Naive thymus-derived CD8-positive, alpha-beta T cell (primary cell): ENCODE measurements around the gene PRR23B. TPM values are rescaled to one million over a fixed set of nuclear protein-coding genes. Genes with fewer than 3 reads are reported as not detected.
"Not testable (repeated sequence)": the region's sequence is repeated elsewhere in the genome, so short reads cannot be mapped to it uniquely, and the experiment has no call there.

Source experiments
- ATAC-seq, 2 donors: fragments of 150-1000 bp; cut with Tn5 transposase in 1 of 2; sonication (Bioruptor Pico), chemical (Tn5 transposase) in 1 of 2; 1 replicate in 1 of 2; 2 replicates in 1 of 2; pipeline ENCODE4 v1.10.0; 2021; ENCODE audit warnings: mild to moderate bottlenecking in 2 of 2, moderate library complexity in 2 of 2
- POLR2A ChIA-PET: fragments of 350-600 bp; sonication (Branson Sonifier 250); formaldehyde crosslinking; loops from one replicate; lab custom pipeline; 2021; ENCODE audit warnings: antibody characterized with exemption; lab: Charles Lee
- DNase-seq, 10 donors: peaks; one replicate each; pipeline versions ENCODE4 v3.0.0 to v3.0.0-alpha.2; 2020 to 2022
- H3K27ac Mint-ChIP-seq, 10 donors: one replicate each; pipeline ENCODE4 v1.8.0; 2020 to 2022; ENCODE audit warnings: mild to moderate bottlenecking in 10 of 10, mixed read lengths in 10 of 10, moderate library complexity in 4 of 10, inconsistent platforms in 1 of 10
- H3K27me3 Mint-ChIP-seq, 5 donors: one replicate each; pipeline ENCODE4 v1.8.0; 2021 to 2022; ENCODE audit warnings: mixed read lengths in 5 of 5
- H3K36me3 Mint-ChIP-seq, 3 donors: one replicate each; pipeline ENCODE4 v1.8.0; 2020 to 2022; ENCODE audit warnings: mixed read lengths in 3 of 3, mild to moderate bottlenecking in 2 of 3, inconsistent platforms in 1 of 3
- H3K4me1 Mint-ChIP-seq, 4 donors: one replicate each; pipeline ENCODE4 v1.8.0; 2021 to 2022; ENCODE audit warnings: mixed read lengths in 4 of 4
- H3K4me3 Mint-ChIP-seq, 10 donors: one replicate each; pipeline ENCODE4 v1.8.0; 2020 to 2022; ENCODE audit warnings: mild to moderate bottlenecking in 10 of 10, mixed read lengths in 10 of 10, moderate library complexity in 6 of 10, inconsistent platforms in 1 of 10
- H3K9me3 Mint-ChIP-seq, 9 donors: one replicate each; pipeline ENCODE4 v1.8.0; 2020 to 2022; ENCODE audit warnings: mixed read lengths in 9 of 9, mild to moderate bottlenecking in 3 of 9, inconsistent platforms in 1 of 9, moderate library complexity in 1 of 9
- polyA plus RNA-seq, 3 donors: library from polyadenylated mRNA; unstranded; fragments of 300-500 nt; fragmentation: Illumina TruSeq; gene quantifications; one replicate each; pipeline ENCODE4 v1.2.3, GENCODE V29; 2021
- total RNA-seq, 8 experiments: library from RNA in 2 of 8; stranded (reverse) in 2 of 8; gene quantifications; one replicate each; pipeline ENCODE4 v1.2.3 and lab custom pipeline; 2021 to 2026

Gene PRR23B
- total RNA-seq, result not detected
- polyA plus RNA-seq, result not detected
- total RNA-seq (lab: John Stamatoyannopoulos, UW), result 0 to 0.26 (median 0) reads per million in 6 experiments

DNA sequence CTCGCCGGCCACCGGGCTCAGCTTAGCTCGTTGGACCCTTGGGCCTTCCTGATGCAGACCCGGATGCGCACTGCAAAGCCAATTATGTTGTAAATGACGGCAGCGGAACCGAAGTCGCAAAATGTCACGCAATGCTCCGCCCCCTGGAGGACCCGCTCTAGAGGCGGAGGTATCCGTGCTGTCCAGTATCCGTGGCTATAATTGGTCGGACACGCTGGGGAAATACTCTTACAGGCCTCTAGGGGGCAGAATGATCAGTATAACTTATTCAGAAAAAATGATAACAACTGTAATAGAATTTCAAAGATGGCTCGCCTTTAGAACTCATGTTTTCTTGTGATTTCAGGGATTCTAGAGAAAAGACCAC lies at the start of gene PRR23B:
TSS of gene PRR23B (minus strand) at position 59 of the 367 bp plus-strand sequence. CDS start 265 bp downstream, outside the sequence.
- no peaks in the 10 kb centered on the region for H3K4me1 Mint-ChIP-seq
- H3K27ac Mint-ChIP-seq, result no peak within 1 kb of the TSS
- POLR2A ChIA-PET, result no interaction called here
- no peak for DNase-seq
- H3K36me3 Mint-ChIP-seq, result peaks cover 0 to 6% (median 6%) of the 10 kb centered on the region in 3 donors
- peaks cover 0 to 22% (median 7%) of the 10 kb centered on the region in 9 donors for H3K9me3 Mint-ChIP-seq
- peaks cover 2 to 15% (median 6%) of the 10 kb centered on the region in 5 donors for H3K27me3 Mint-ChIP-seq
- H3K4me3 Mint-ChIP-seq, result no peak within 1 kb of the TSS
- no peak for ATAC-seq

GRCh38 chr3:139062918-139063317 lies 42.2 kb upstream of the PRR23B start:
- Mint-ChIP-seq H3K4me3 (no peak overlapping the region), H3K36me3 (no peaks in the 10 kb centered on the region), H3K4me1 (no peaks in the 10 kb centered on the region), H3K27ac (no peak overlapping the region), H3K9me3 (peaks cover 0 to 5% (median 0%) of the 10 kb centered on the region in 9 donors), H3K27me3 (peaks cover 0 to 8% (median 0%) of the 10 kb centered on the region in 5 donors)
- no peak for ATAC-seq
- POLR2A ChIA-PET, result no interaction called here
- no peak for DNase-seq

DNA sequence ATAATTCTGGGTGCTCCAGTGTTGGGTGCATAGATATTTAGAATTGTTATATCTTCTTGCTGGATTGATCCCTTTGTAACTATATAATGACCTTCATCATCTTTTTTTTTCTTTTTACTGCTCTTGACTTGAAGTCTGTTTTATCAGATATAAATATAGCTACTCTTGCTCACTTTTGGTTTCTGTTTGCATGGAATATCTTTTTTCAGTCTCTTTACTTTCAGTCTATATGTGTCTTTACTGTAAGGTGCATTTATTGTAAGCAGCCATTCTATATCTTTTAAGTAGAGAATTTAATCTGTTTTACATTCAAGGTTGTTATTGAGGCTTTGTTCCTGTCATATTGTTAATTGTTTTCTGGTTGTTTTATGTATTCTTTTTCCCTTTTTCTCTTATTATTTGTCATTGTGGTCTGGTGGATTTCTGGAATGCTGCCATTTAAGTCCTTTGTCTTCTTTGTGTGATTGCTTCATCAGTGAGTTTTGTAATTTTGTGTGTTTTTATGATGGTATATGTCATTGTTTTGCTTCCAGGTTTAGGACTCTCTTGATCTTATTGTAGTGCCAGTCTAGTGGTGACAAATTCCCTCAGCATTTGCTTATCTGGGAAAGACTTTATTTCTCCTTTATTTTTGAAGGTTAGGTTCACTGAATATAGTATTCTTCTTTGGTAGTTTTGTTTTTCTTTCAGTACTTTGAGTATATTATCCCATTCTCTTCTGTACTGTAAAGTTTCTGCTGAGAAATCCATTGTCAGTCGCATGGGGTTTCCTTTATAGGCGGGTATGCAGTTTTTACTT lies 32.3 kb upstream of the PRR23B start:
- POLR2A ChIA-PET, result no interaction called here
- Mint-ChIP-seq H3K36me3 (peaks cover 0 to 19% (median 3%) of the 10 kb centered on the region in 3 donors), H3K27me3 (peaks cover 0 to 6% (median 0%) of the 10 kb centered on the region in 5 donors), H3K27ac (no peak overlapping the region), H3K4me3 (no peak overlapping the region), H3K9me3 (peaks cover 20 to 49% (median 37%) of the 10 kb centered on the region in 9 donors), H3K4me1 (no peaks in the 10 kb centered on the region)
- ATAC-seq (no peak), DNase-seq (no peak)

DNA sequence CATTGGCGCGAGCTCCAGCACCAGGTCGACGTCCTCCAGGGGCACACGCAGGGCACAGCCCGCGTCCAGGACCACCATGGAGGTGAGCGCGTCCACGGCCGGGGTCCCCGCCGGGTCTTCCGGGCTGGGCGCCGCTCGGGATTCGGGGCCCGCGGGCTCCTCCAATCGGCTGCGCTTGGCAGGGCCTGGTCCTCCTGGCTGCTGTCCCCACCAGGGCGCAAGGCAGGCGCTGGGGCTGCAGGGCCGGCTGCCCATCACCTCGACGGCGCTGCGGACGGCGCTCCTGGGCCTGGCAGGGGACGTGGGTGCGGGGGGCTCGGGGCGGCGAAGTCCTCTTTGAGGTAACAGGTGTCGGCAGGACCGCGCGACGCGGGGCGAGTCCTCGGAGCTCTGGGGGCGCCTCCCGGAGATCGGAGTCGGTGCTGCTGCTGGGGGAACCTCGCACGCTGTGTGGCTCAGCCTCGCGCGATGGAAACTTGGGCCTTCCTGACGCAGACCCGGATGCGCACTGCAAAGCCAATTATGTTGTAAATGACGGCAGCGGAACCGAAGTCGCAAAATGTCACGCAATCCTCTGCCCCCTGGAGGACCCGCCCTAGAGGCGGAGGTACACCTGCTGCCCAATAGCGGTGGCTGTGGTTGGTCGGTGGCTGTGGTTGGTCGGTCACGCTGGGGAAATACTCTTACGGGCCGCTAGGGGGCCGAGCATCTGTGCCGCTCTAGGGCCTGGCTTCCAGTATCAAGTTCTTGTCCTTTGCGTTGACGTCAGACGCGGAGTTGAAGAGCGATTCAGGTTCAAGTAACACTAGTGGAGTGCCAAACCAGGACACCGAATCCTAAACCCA lies 23.9 kb upstream of the PRR23B start, which contains the start of gene PRR23C:
TSS of gene PRR23C (minus strand) at position 527 of the 845 bp plus-strand sequence. CDS start at position 255, 272 bp downstream.
- no peaks in the 10 kb centered on the region for H3K4me1 Mint-ChIP-seq
- H3K27me3 Mint-ChIP-seq, result peaks cover 0 to 30% (median 5%) of the 10 kb centered on the region in 5 donors
- H3K4me3 Mint-ChIP-seq, result no peak within 1 kb of the TSS
- peaks cover 0 to 21% (median 9%) of the 10 kb centered on the region in 9 donors for H3K9me3 Mint-ChIP-seq
- DNase-seq, result no peak
- H3K27ac Mint-ChIP-seq, result no peak within 1 kb of the TSS
- ATAC-seq, result no peak
- POLR2A ChIA-PET, result no interaction called here
- H3K36me3 Mint-ChIP-seq, result peaks cover 0 to 14% (median 0%) of the 10 kb centered on the region in 3 donors

GRCh38 chr3:139043554-139044365 lies 23.0 kb upstream of the PRR23B start:
- H3K4me3 Mint-ChIP-seq, result no peak overlapping the region
- peaks cover 0 to 36% (median 7%) of the 10 kb centered on the region in 5 donors for H3K27me3 Mint-ChIP-seq
- ATAC-seq (no peak), DNase-seq (no peak)
- H3K4me1 Mint-ChIP-seq, result no peaks in the 10 kb centered on the region
- POLR2A ChIA-PET, result no interaction called here
- peaks cover 0 to 14% (median 0%) of the 10 kb centered on the region in 3 donors for H3K36me3 Mint-ChIP-seq
- no peak overlapping the region for H3K27ac Mint-ChIP-seq
- H3K9me3 Mint-ChIP-seq, result peaks cover 0 to 21% (median 8%) of the 10 kb centered on the region in 9 donors

- POLR2A ChIA-PET, result no interaction called here
- H3K4me1 Mint-ChIP-seq, result no peaks in the 10 kb centered on the region
- H3K9me3 Mint-ChIP-seq, result peaks cover 0 to 7% (median 2%) of the 10 kb centered on the region in 9 donors
- no peaks in the 10 kb centered on the region for H3K36me3 Mint-ChIP-seq
- H3K4me3 Mint-ChIP-seq, result no peak overlapping the region
- no peak for DNase-seq
- H3K27me3 Mint-ChIP-seq, result peaks cover 3 to 57% (median 6%) of the 10 kb centered on the region in 5 donors
- no peak for ATAC-seq
- H3K27ac Mint-ChIP-seq, result no peak overlapping the region
Observed at GRCh38 chr3:139037478-139037877, 16.8 kb upstream of the PRR23B start.

GRCh38 chr3:139032326-139033002 lies 11.7 kb upstream of the PRR23B start:
- POLR2A ChIA-PET, result no interaction called here
- H3K9me3 Mint-ChIP-seq, result peaks cover 0 to 40% (median 19%) of the 10 kb centered on the region in 9 donors
- ATAC-seq (no peak), DNase-seq (no peak)
- no peak overlapping the region for H3K4me3 Mint-ChIP-seq
- no peaks in the 10 kb centered on the region for H3K4me1 Mint-ChIP-seq
- no peak overlapping the region for H3K27ac Mint-ChIP-seq
- peaks cover 0 to 18% (median 0%) of the 10 kb centered on the region in 3 donors for H3K36me3 Mint-ChIP-seq
- H3K27me3 Mint-ChIP-seq, result peaks cover 2 to 28% (median 6%) of the 10 kb centered on the region in 5 donors

DNA sequence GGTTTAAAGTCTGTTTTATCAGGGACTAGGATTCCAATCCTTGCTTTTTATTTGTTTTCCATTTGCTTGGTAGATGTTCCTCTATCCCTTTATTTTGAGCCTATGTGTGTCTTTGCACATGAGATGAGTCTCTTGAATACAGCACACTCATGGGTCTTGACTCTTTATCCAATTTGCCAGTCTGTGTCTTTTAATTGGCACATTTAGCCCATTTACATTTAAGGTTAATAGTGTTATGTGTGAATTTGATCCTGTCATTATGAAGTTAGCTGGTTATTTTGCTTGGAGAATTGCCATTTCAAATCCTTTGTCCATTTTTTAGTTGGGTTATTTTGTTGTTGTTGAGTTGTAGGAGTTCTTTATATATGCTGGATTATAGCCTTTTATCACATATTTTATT lies 9.8 kb upstream of the PRR23B start:
- H3K4me3 Mint-ChIP-seq, H3K4me1 Mint-ChIP-seq, DNase-seq, H3K27ac Mint-ChIP-seq, POLR2A ChIA-PET, ATAC-seq: not testable (repeated sequence)
- Mint-ChIP-seq H3K36me3 (peaks cover 0 to 18% (median 0%) of the 10 kb centered on the region in 3 donors), H3K9me3 (peaks cover 0 to 40% (median 19%) of the 10 kb centered on the region in 9 donors), H3K27me3 (peaks cover 2 to 12% (median 6%) of the 10 kb centered on the region in 5 donors)

DNA sequence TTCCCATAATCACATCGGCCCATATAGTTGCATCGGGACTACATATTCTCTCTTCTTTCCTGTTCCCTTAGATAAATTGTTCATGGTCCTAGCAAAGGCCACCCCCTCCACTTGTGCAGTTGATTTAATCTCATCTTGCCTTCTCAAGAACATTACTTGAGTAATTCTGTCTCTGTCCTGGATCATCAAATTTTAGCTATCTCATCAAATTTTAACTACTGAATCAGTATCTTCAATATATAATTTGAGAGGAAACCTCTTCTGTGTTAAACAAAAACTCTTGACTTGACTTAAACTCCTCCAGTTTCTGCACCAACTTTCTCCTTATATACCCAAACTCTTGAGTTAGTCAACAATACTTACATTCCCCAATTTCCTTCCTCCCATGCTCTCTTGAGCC lies 4.2 kb upstream of the PRR23B start:
- ATAC-seq (no peak), DNase-seq (no peak)
- H3K4me3 Mint-ChIP-seq, result no peak overlapping the region
- peaks cover 0 to 21% (median 6%) of the 10 kb centered on the region in 9 donors for H3K9me3 Mint-ChIP-seq
- H3K27me3 Mint-ChIP-seq, result peaks cover 0 to 6% (median 2%) of the 10 kb centered on the region in 5 donors
- H3K4me1 Mint-ChIP-seq, result no peaks in the 10 kb centered on the region
- POLR2A ChIA-PET, result no interaction called here
- H3K36me3 Mint-ChIP-seq, result peaks cover 0 to 6% (median 0%) of the 10 kb centered on the region in 3 donors
- no peak overlapping the region for H3K27ac Mint-ChIP-seq

- ATAC-seq (no peak), DNase-seq (no peak)
- no peak overlapping the region for H3K4me3 Mint-ChIP-seq
- peaks cover 2 to 15% (median 7%) of the 10 kb centered on the region in 5 donors for H3K27me3 Mint-ChIP-seq
- H3K4me1 Mint-ChIP-seq, result no peaks in the 10 kb centered on the region
- H3K9me3 Mint-ChIP-seq, result peaks cover 0 to 22% (median 7%) of the 10 kb centered on the region in 9 donors
- POLR2A ChIA-PET, result no interaction called here
- H3K36me3 Mint-ChIP-seq, result peaks cover 0 to 6% (median 6%) of the 10 kb centered on the region in 3 donors
- H3K27ac Mint-ChIP-seq, result no peak overlapping the region
Observed at GRCh38 chr3:139020036-139020867, 474 bp downstream of the PRR23B start.
